Measurements from ENCODE around the gene ISL1.

The ISL1 gene

DNA sequence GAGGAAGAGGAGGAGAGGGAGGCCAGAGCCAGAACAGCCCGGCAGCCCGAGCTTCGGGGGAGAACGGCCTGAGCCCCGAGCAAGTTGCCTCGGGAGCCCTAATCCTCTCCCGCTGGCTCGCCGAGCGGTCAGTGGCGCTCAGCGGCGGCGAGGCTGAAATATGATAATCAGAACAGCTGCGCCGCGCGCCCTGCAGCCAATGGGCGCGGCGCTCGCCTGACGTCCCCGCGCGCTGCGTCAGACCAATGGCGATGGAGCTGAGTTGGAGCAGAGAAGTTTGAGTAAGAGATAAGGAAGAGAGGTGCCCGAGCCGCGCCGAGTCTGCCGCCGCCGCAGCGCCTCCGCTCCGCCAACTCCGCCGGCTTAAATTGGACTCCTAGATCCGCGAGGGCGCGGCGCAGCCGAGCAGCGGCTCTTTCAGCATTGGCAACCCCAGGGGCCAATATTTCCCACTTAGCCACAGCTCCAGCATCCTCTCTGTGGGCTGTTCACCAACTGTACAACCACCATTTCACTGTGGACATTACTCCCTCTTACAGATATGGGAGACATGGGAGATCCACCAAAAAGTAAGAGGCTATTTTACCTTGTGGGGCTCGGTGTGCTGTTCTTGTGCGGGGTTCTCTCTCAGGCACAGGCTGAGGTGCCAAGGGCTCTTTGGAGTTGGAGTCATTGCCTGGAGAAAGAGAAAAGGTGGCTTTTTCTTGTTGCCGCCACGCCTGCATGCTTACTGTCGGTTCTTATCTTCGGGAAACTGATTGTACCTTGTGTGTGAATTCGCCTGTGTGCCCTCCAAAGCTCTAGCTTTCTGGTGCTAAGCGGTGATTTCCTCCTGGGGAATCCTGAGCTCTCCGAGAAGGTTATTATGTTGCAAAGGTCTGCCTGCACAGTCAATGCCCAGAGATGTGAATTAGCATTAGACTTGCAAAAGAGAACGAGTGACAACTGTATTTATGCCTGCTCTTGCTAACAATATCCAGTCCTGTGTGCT lies at the start of gene ISL1:
TSS of gene ISL1 (plus strand) at position 318 of the 991 bp plus-strand sequence. CDS start at position 542, 224 bp downstream.
- no peaks in the 10 kb centered on the region for H3K9me3 ChIP-seq
- H3K27me3 ChIP-seq: peaks cover 100% of the 10 kb centered on the region
- H3K4me3 ChIP-seq (ENCODE audit: low read depth in 1 of 2, low read length in 1 of 2): no peak within 1 kb of the TSS
- TF ChIP-seq, protein P1, sequence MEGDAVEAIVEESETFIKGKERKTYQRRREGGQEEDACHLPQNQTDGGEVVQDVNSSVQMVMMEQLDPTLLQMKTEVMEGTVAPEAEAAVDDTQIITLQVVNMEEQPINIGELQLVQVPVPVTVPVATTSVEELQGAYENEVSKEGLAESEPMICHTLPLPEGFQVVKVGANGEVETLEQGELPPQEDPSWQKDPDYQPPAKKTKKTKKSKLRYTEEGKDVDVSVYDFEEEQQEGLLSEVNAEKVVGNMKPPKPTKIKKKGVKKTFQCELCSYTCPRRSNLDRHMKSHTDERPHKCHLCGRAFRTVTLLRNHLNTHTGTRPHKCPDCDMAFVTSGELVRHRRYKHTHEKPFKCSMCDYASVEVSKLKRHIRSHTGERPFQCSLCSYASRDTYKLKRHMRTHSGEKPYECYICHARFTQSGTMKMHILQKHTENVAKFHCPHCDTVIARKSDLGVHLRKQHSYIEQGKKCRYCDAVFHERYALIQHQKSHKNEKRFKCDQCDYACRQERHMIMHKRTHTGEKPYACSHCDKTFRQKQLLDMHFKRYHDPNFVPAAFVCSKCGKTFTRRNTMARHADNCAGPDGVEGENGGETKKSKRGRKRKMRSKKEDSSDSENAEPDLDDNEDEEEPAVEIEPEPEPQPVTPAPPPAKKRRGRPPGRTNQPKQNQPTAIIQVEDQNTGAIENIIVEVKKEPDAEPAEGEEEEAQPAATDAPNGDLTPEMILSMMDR (IDR thresholded peaks at IDR 0.05): no peak
- H3K27ac ChIP-seq: no peak within 1 kb of the TSS
- H3K4me1 ChIP-seq (ENCODE audit: control insufficient read depth in 1 of 2, insufficient read depth in 1 of 2, low read depth in 1 of 2, low read length in 1 of 2): no peaks in the 10 kb centered on the region
- H3K36me3 ChIP-seq: no peaks in the 10 kb centered on the region

DNA sequence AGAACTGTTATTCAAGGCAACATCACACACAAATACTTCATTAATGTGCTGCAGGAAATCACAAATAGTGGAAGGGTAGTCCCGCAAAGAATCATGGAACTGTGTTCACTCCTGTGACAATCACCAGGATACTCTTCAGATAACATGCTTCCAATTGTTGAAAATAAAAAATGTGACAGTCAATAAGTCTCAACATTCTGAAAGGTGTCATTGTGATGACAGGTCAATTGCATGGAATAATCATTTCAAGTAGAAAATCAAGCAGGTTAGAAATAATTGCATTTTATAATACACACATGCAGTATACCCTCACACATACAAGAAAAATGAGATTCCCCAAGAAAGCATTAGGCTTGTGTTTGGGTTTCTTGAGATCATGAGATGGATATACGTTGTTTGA lies 46.4 kb upstream of the ISL1 start:
- no peaks in the 10 kb centered on the region for H3K9me3 ChIP-seq
- H3K4me3 ChIP-seq (ENCODE audit: low read depth in 1 of 2, low read length in 1 of 2): no peak overlapping the region
- H3K36me3 ChIP-seq: no peaks in the 10 kb centered on the region
- no peaks in the 10 kb centered on the region for H3K27me3 ChIP-seq
- TF ChIP-seq, protein P1 (IDR thresholded peaks at IDR 0.05): no peak
- no peaks in the 10 kb centered on the region for H3K4me1 ChIP-seq (ENCODE audit: control insufficient read depth in 1 of 2, insufficient read depth in 1 of 2, low read depth in 1 of 2, low read length in 1 of 2)
- H3K27ac ChIP-seq: no peak overlapping the region

DNA sequence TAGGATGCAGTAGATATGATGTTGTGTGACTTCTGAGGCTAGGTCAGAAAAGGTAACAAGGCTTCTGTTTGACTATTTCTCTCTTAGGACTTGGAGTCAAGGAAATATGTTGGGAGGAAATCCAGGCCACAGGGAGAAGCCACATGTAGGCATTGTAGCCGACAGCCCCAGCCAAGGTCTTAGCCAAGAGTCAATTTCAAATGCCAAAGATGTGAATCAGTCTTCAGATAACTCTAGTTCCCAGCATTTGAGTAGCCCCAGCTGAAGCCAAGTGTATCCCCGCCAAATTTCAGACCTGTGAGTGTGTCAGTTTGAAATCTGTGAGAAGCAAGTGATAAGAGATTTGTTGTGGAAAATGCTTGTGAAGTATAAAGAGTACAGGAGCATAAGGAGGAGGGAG lies 38.1 kb upstream of the ISL1 start:
- no peaks in the 10 kb centered on the region for H3K27me3 ChIP-seq
- H3K4me1 ChIP-seq (ENCODE audit: control insufficient read depth in 1 of 2, insufficient read depth in 1 of 2, low read depth in 1 of 2, low read length in 1 of 2): no peaks in the 10 kb centered on the region
- no peak overlapping the region for H3K27ac ChIP-seq
- H3K9me3 ChIP-seq: no peaks in the 10 kb centered on the region
- no peaks in the 10 kb centered on the region for H3K36me3 ChIP-seq
- no peak overlapping the region for H3K4me3 ChIP-seq (ENCODE audit: low read depth in 1 of 2, low read length in 1 of 2)
- TF ChIP-seq, protein P1 (IDR thresholded peaks at IDR 0.05): no peak

DNA sequence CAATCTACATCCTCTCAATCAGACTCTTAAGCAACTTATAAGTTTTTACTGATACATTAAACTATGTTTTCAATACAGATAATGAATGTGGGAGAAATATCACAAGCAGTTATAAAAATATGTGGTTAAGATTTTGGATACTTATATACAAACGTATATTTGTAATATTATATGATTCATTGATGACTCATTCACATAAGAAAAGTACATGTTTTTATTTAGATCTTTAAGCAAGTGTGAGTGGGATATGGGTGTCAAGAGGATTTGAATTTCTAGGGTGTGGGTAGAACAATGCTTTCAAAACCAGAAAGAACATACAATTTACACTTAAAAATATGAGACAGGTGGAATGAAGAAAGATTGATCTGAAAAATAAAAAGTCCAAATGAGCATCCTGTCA lies 36.1 kb upstream of the ISL1 start:
- TF ChIP-seq, protein P1 (IDR thresholded peaks at IDR 0.05): no peak
- Histone ChIP-seq H3K4me1 (ENCODE audit: control insufficient read depth in 1 of 2, insufficient read depth in 1 of 2, low read depth in 1 of 2, low read length in 1 of 2) (no peaks in the 10 kb centered on the region), H3K27ac (no peak overlapping the region), H3K36me3 (no peaks in the 10 kb centered on the region), H3K4me3 (ENCODE audit: low read depth in 1 of 2, low read length in 1 of 2) (no peak overlapping the region), H3K9me3 (no peaks in the 10 kb centered on the region), H3K27me3 (no peaks in the 10 kb centered on the region)

GRCh38 chr5:51347704-51348103 lies 35.5 kb upstream of the ISL1 start:
- H3K9me3 ChIP-seq: no peaks in the 10 kb centered on the region
- no peaks in the 10 kb centered on the region for H3K36me3 ChIP-seq
- no peak overlapping the region for H3K4me3 ChIP-seq (ENCODE audit: low read depth in 1 of 2, low read length in 1 of 2)
- H3K27ac ChIP-seq: no peak overlapping the region
- no peaks in the 10 kb centered on the region for H3K27me3 ChIP-seq
- no peaks in the 10 kb centered on the region for H3K4me1 ChIP-seq (ENCODE audit: control insufficient read depth in 1 of 2, insufficient read depth in 1 of 2, low read depth in 1 of 2, low read length in 1 of 2)
- TF ChIP-seq, protein P1 (IDR thresholded peaks at IDR 0.05): no peak

All from neutrophil (primary cell).